ENCODE results near the gene UNC93A. TPM values are rescaled to one million over a fixed set of nuclear protein-coding genes. Genes with fewer than 3 reads are reported as not detected.
"Not testable (repeated sequence)": the region's sequence is repeated elsewhere in the genome, so short reads cannot be mapped to it uniquely, and the experiment has no call there.

Gene UNC93A
- total RNA-seq, 2 donors from 2014 or later: not detected

DNA sequence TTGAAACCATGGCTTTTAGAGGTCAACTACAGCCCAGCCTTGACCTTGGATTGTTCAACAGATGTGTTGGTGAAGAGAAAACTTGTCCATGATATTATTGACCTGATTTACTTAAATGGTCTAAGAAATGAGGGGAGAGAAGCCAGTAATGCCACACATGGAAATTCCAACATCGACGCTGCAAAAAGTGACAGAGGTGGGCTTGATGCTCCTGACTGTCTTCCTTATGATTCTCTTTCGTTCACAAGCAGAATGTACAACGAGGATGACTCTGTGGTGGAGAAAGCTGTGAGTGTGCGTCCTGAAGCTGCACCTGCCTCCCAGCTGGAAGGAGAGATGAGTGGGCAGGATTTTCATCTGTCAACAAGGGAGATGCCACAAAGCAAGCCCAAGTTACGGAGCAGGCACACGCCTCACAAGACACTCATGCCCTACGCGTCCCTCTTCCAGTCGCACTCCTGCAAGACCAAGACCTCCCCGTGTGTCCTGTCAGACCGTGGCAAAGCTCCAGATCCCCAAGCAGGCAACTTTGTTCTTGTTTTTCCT, 50.0 kb downstream of the UNC93A start:
- Mint-ChIP-seq H3K9me3 (no peaks in the 10 kb centered on the region), H3K27ac (no peak overlapping the region), H3K36me3 (no peaks in the 10 kb centered on the region)
- ATAC-seq (no peak), DNase-seq (ENCODE audit: low spot score in 2 of 2) (no peak)

DNA sequence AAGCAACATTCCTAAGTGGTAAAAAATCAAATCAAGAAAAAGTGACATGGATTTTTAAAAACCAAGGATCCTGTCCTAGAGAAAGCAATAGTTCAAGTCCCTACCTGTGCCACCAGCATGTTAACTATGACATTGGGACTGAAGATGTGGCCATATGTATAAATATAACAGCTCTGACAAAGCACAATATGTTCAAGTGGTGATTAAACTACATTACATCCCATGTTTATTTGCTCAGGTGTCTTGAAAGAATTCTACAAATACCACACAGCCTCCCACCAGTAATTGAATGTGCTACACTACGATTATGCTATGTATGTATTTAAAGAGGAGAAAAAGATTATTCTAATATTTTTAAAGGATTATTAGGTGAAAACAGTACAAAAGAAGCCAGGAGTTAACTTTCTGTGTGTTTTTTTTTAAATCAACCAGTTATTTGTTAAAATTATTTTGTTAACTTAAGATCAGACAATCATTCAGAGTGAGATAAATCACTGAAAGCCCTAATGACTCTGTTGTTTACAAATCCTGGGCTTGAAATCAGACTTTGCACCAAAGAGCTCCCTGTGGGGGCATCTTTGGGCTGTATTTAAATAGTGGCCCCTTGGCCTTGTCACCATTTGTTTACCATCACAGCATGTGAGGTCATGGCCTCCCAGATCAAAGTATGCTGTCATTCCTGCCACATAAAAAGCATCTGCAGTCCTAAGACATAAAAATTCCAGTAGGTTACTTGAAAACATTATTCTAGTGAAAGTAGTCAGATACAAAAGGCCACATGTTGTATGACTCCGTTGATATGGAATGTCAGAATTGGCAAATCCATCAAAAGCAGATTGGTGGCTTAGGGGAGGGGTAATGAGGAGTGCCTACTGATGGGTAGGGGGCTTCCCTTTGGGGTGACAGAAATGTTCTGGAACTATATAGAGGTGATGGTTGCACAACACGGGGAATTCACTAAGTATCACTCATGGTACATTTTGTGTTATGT, 50.8 kb downstream of the UNC93A start:
- H3K36me3 Mint-ChIP-seq: no peaks in the 10 kb centered on the region
- no peaks in the 10 kb centered on the region for H3K9me3 Mint-ChIP-seq
- H3K27ac Mint-ChIP-seq: no peak overlapping the region
- no peak for DNase-seq (ENCODE audit: low spot score in 2 of 2)
- no peak for ATAC-seq

GRCh38 chr6:167342879-167343610, 51.9 kb downstream of the UNC93A start:
- ATAC-seq (no peak), DNase-seq (ENCODE audit: low spot score in 2 of 2) (no peak)
- Mint-ChIP-seq H3K27ac (no peak overlapping the region), H3K36me3 (no peaks in the 10 kb centered on the region), H3K9me3 (no peaks in the 10 kb centered on the region)

DNA sequence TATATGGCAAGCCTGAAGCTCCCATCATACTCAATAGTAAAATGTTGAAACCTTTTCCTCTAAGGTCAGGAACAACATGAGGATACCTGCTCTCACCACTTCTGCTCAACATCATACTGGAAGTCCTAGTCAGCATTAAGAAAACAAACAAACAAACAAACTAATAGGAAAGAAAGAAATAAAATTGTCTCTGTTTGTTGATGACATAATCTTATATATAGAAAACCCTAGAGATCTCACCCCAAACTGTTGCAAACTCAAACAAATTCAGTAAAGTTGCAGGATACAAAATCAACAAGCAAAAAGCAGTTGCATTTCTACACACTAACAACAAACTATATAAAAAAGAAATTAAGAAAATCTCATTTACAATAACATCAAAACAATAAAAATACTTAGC, 54.2 kb downstream of the UNC93A start:
- DNase-seq (ENCODE audit: low spot score in 2 of 2) (no peak), ATAC-seq (no peak)
- peaks cover 10 to 15% of the 10 kb centered on the region in 2 donors for H3K36me3 Mint-ChIP-seq
- no peaks in the 10 kb centered on the region for H3K9me3 Mint-ChIP-seq
- no peak overlapping the region for H3K27ac Mint-ChIP-seq

- ATAC-seq: no peak
- Mint-ChIP-seq H3K36me3 (peaks cover 10 to 15% of the 10 kb centered on the region in 2 donors), H3K27ac (no peak overlapping the region), H3K9me3 (no peaks in the 10 kb centered on the region)
- DNase-seq (ENCODE audit: low spot score in 2 of 2): no peak
These were observed 54.8 kb downstream of the UNC93A start for GRCh38 chr6:167345960-167346359.

GRCh38 chr6:167347226-167347625, 56.1 kb downstream of the UNC93A start:
- DNase-seq (ENCODE audit: low spot score in 2 of 2) (no peak), ATAC-seq (no peak)
- Mint-ChIP-seq H3K27ac (no peak overlapping the region), H3K36me3 (peaks cover 10 to 15% of the 10 kb centered on the region in 2 donors), H3K9me3 (no peaks in the 10 kb centered on the region)

DNA sequence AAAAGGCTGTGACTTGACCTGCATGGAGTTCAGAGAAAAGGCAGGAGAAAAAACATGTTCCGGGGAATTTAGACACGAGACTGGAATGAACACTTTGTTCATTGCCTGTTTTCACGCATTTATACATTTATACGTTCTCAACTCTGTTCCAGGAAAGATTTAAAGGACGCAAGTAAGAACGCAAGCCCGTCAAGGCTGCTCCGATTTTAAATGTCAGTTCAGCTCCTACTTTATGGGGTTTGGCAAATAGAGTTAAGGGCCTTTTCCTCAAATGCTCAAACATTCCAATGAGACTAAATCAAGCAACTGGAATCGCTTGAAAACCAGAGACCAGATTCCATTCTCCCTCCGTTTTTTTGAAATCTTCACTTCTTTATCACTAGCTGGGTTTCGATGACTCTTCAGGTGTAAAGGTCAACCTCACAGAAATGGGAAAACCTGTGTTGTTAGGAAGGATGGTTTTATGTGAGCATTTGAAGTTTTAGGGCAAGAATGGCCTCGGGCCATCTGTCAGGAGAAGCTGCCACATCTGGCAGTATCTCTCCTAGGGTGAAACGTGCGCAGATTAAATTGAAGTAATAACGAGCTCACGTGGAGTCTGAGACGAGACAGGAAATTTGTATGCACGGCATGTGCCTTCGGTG, 58.6 kb downstream of the UNC93A start:
- no peak for ATAC-seq
- Mint-ChIP-seq H3K27ac (peak overlapping the region in 1 of 2 donors; percentile 61), H3K36me3 (peaks cover 10 to 20% of the 10 kb centered on the region in 2 donors), H3K9me3 (no peaks in the 10 kb centered on the region)
- no peak for DNase-seq (ENCODE audit: low spot score in 2 of 2)

- Mint-ChIP-seq H3K36me3 (peaks cover 10 to 20% of the 10 kb centered on the region in 2 donors), H3K9me3 (no peaks in the 10 kb centered on the region), H3K27ac (peak overlapping the region; percentile 58 to 61)
- ATAC-seq (no peak), DNase-seq (ENCODE audit: low spot score in 2 of 2) (no peak)
These were observed 59.2 kb downstream of the UNC93A start for GRCh38 chr6:167350275-167350696.

GRCh38 chr6:167350731-167351655, 59.9 kb downstream of the UNC93A start:
- Mint-ChIP-seq H3K9me3 (no peaks in the 10 kb centered on the region), H3K27ac (peak overlapping the region; percentile 87 to 90), H3K36me3 (peaks cover 10 to 20% of the 10 kb centered on the region in 2 donors)
- ATAC-seq (peak; percentile 84 to 88), DNase-seq (ENCODE audit: low spot score in 2 of 2) (peak; percentile 85 to 91)

DNA sequence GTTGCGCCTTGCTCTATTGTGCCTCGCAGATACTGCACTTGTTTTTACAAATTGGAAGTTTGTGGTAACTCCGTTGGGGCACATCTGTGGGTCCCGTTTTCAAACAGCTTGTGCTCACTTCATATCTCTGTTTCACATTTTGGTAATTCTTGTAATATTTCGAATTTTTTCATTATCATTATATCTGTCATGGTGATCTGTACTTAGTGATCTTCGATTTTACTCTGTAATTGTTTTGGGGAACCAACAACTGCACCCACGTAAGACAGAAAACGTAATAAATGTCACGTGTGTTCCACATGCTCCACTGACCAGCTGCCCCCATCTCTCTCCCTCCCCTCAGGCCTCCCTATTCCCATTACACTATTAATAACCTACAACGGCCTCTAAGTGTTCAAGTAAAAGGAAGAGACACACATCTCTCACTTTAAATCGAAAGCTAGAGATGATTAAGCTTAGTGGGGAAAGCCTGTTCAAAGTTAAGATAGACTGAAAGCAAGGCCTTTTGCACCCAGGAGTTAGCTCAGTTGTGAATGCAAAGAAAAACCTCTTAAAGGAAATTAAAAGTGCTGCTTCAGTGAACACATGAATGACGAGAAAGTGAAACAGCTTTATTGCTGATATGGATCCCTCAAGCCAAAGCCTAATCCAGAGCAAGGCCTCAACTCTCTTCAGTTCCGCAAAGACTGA, 60.7 kb downstream of the UNC93A start:
- Mint-ChIP-seq H3K9me3 (no peaks in the 10 kb centered on the region), H3K36me3 (peaks cover 10 to 20% of the 10 kb centered on the region in 2 donors), H3K27ac (peak overlapping the region; percentile 87 to 90)
- ATAC-seq (peak; percentile 21 to 42), DNase-seq (ENCODE audit: low spot score in 2 of 2) (no peak)

DNA sequence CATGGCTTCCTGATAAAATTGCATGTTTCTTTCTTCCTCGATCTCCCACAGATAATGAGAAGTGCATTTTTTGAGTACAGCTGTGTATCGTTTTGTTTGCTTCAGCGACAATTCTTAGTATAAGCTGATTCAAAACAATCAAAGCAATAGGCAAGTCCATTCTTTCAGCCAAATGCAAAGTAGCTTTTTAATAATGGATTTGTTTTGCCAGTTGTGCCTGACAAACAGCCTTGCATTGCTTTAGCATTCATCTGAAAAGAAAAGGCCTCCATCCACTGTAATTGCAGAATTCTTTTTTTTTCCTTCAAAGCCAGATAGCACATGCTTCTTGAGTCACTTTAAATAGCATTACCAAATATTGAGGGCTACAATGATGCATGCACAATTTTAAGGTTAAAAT, 65.8 kb downstream of the UNC93A start:
- Mint-ChIP-seq H3K36me3 (peaks cover 0 to 5% of the 10 kb centered on the region in 2 donors), H3K9me3 (no peaks in the 10 kb centered on the region), H3K27ac (no peak overlapping the region)
- DNase-seq (ENCODE audit: low spot score in 2 of 2): no peak
- ATAC-seq: no peak

DNA sequence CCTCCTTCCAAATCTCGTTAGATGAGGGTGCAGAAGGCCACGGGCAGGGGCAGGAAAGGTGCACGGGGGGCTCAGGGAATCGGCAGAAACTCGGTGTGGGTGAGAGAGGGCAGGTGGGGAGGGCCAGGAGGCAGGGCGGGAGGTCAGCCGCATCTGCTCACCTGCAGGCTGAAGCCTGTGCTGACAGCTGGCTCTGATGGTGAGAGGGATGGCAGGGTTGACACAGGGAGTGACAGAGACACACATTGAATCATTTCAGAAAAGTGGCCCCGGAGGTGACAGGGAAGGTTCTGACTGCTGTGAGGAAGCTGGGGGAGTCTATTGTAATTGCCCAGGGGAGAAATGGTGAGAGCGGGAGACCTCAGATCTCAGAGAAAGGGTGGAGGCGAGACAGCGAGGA, 67.3 kb downstream of the UNC93A start:
- not testable (repeated sequence) for H3K9me3 Mint-ChIP-seq; DNase-seq (ENCODE audit: low spot score in 2 of 2); H3K27ac Mint-ChIP-seq; H3K36me3 Mint-ChIP-seq
- ATAC-seq: peak; percentile 48 to 49

DNA sequence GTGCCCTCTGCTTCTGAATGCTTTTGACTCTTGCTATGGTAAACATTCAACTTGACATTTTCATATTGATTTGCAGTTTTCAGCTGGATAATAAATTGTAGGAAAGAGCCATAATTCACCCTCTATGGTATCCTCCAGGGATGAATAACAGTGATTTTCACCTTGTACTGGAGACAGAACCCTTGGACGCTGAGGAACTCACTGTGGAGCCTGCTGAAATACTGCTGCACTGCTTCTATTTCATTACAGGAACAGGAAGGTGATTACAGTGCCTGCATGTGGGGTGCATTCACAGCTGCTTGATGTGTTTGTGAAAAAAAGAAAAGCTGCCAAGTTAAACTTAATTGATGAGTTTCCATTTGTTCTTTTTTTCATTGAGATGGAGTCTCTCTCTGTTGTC, 70.1 kb downstream of the UNC93A start:
- not testable (repeated sequence) for DNase-seq (ENCODE audit: low spot score in 2 of 2); H3K9me3 Mint-ChIP-seq; H3K27ac Mint-ChIP-seq; H3K36me3 Mint-ChIP-seq; ATAC-seq

Data from activated naive CD4-positive, alpha-beta T cell treated with anti-CD3 and anti-CD28 coated beads, Interleukin-2, amount 50 U/mL, for 72 hours (primary cell).